ENCODE results near the gene FTSJ1.
"Not testable (repeated sequence)": the region's sequence is repeated elsewhere in the genome, so short reads cannot be mapped to it uniquely, and the experiment has no call there.

DNA sequence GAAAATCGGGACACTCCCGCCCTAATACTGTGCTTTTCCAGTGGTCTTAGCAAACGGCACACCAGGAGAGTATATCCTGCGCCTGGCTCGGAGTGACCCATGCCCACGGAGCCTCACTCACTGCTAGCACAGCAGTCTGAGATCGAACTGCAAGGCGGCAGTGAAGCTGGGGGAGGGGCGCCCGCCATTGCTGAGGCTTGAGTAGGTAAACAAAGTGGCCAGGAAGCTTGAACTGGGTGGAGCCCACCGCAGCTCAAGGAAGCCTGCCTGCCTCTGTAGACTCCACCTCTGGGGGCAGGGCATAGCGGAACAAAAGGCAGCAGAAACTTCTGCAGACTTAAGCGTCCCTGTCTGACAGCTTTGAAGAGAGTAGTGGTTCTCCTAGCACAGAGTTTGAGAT, 42.3 kb upstream of the FTSJ1 start:
- not testable (repeated sequence) for TF ChIP-seq CTCF (IDR thresholded peaks at IDR 0.05; ENCODE audit: borderline replicate concordance, extremely low read depth, low read length, poor library complexity, severe bottlenecking); EZH2 (IDR thresholded peaks at IDR 0.05; ENCODE audit: borderline replicate concordance, low read depth, low read length, severe bottlenecking)

Measured in DND-41 (cell line).